Measurements from ENCODE around the gene SLC9A9.

The SLC9A9 gene

DNA sequence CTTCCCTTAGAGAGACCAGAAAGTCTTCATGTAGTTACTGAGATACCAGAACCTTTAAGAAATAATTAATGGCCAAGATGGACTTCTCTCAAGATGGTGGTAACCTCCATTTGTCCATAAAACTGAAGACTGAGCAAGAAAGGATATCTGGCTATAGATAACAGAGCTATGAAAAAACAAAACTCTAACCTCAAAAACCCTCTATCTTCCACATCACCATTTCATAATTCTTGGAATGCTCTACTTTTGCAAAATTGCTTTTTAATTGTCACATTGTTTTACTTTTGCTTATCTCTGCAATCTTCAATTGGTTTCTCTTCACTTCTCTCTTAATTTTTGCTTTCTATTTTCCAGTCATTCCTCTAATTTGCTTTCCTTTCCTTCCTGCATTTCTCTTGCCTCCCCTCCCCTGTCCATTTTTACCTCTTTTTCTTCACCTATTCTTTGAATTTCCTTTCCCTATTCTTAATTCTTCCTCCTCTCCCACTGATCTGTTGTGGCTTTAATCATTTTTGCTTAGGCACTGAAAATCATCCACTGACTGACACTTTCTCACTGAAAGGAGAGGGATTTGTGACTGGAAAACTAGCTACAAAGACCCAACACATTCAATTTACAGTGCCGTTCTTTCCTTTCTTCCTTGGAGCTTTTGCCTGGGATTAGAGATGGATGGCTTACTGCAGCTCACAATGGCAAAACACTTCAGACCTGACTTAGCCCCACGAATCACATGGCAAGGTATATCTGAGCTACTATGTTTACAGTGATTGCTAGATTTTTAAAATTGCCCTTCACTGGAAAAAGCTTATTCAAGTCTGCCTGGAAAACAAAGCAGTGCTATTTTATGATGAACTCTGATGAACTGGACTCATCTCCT, 485.9 kb downstream of the SLC9A9 start:
- in situ Hi-C loops (cut with MboI; ENCODE audit: low pct_unique_long_range_greater_than_20kb, low sequenced_read_pairs): no loop called here

DNA sequence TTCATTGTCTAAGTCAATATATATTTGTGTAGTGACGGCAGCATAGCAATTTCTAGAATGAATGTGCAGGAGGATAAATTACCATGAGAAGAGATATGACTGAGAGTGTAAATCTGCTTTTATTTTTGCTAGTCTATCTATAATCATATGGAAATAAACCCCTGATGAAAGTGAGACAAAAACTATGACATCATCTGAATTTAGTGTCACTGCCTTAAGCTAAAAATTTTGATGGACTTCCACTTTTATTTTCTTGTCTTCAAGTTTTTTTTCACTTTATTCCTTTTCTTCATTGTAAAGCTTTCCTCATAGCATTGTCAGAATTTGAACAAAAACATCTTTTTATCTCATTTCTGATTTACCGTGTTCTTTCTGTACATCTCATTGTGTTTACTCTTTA, 486.7 kb downstream of the SLC9A9 start:
- in situ Hi-C loops (cut with MboI; ENCODE audit: low pct_unique_long_range_greater_than_20kb, low sequenced_read_pairs): no loop called here
- no peak for DNase-seq

More for the DNA sequence above, 485.9 kb downstream of the SLC9A9 start:
- peak; percentile 36 for DNase-seq

DNA sequence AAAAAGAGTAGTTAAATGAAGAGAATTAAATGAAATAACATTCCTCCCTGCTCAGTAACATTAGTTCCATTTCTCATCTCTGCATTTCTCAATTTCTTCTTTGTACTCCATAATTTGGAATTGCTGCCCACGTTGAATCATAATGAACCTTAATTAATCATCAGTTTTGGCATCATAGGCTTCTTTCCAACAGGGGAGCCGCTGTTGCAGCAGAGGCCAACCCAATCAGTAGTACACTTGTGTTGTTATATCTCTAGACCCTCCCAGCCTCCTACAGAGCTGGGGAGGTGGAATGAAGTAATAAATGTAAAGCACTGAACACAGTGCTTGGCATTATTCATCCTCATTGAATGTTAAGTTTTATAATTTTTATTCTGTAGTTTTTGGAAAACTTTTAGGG, 488.0 kb downstream of the SLC9A9 start:
- in situ Hi-C loops (cut with MboI; ENCODE audit: low pct_unique_long_range_greater_than_20kb, low sequenced_read_pairs): no loop called here
- no peak for DNase-seq

DNA sequence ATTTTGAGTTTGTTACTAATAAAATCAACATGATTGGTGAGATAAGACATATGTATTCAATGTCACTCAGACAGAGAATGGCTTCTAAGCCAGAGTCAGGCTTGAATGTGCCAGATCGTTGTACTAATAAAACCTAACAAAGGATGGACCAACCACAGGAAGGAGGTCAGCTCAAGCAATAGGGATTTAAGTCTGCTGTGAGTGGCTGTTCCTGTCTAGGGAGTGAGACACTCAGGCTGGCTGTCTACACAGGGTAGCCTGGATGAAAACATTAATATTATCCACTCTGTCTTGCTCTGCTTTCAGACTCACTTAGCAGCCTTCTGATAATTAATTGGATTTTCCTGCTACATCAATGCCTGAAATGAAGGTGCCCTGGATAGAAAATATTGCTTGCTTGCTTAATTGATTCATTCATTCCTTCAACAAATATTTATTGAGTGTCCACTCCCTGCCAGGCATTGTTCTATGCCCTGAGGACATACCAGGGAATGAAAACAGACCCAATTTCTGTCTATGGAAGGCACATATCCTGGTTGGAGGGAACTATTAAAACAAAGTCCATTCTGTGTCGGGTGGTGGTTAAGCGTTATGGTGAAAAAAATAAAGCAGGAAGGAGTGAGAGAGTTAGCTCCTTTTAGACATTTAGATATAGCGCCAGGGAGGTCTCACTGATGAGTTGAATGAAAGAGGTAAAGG, 489.3 kb downstream of the SLC9A9 start:
- in situ Hi-C loops (cut with MboI; ENCODE audit: low pct_unique_long_range_greater_than_20kb, low sequenced_read_pairs): no loop called here
- DNase-seq: no peak

DNA sequence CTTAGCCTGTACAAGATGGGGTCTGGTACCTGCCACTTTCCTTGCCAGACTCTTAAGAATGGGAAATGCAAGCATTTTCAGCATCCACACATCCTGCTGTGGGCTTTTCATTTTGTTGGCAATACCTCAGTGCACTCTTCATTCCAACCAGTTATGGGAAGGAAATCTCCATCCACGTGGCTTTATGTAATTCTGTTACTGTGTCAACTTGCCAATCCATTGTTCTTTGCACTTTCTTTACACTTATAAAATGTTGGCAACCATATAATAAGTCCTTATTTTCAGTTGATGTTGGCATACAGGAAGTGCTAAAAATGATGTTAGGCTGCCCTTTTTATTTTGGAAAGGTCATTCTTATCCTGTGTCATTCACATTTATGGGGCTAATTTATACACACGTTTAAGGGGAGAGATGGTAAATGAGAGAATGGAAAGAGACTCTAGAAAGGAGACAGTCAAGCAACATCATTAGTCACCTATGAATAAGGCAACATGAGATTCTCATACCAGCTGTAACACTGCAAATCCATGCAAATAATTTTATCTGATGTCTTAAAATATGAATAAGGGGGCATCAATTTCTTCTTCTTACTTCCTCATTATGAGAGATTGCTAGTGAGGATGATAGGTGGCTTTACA, 490.0 kb downstream of the SLC9A9 start:
- in situ Hi-C loops (cut with MboI; ENCODE audit: low pct_unique_long_range_greater_than_20kb, low sequenced_read_pairs): no loop called here
- DNase-seq: no peak

DNA sequence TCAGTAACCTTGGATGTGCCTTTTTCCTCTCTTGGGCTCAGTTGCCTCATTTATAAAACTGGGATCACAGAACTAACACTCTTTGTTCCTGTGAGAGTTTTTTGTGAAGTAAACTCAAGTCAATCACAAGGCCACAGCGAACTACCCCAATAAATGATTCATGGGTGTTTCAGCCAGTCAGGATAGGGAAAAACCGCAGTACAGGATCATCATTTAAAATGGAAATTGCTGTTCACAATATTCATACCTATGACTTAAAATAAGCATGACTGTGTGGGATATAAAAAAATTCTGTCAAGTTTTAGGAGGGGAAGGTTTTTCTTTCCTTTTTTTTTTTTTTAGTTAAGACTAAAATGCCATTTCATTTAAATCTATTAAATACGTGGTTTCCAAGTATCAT, 490.6 kb downstream of the SLC9A9 start:
- in situ Hi-C loops (cut with MboI; ENCODE audit: low pct_unique_long_range_greater_than_20kb, low sequenced_read_pairs): no loop called here
- no peak for DNase-seq

DNA sequence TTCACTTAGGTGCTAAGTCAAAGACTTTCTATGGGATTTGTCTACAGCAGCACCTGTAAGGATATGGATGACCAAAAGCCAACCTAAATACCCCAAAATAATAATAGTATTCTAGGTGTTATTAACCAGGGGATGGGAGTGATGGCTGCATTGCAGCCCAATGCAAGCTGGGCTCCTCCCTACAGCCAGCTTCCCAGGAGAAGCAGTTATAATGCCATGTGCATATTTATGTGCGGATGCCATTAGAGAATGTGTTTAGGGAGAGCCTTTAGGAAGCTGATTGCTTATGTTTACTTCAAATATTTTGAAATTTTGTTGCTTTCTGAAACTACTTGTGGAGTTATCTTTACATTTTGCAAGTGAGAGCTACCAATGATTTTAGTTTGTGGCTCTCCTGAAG, 491.4 kb downstream of the SLC9A9 start:
- no peak for DNase-seq
- in situ Hi-C loops (cut with MboI; ENCODE audit: low pct_unique_long_range_greater_than_20kb, low sequenced_read_pairs): no loop called here

DNA sequence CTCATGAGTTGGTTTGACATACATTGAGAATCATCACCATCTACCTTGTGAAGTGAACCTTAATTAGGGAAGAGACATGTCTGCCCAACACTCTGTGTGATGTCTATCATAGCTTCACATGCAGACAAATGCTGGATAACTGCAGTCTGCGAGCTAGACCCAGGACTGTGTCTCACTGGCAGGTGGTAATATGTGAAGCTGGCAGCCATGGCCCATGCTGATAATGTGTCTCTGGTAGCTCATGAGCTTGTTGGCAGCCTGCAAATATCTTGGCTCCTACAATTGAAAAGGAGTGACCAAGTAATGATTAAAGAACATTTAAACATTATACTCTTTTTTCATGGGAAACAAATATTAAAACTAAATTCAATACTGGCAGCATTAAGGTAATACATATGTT, 493.9 kb downstream of the SLC9A9 start:
- no peak for DNase-seq
- in situ Hi-C loops (cut with MboI; ENCODE audit: low pct_unique_long_range_greater_than_20kb, low sequenced_read_pairs): no loop called here

DNA sequence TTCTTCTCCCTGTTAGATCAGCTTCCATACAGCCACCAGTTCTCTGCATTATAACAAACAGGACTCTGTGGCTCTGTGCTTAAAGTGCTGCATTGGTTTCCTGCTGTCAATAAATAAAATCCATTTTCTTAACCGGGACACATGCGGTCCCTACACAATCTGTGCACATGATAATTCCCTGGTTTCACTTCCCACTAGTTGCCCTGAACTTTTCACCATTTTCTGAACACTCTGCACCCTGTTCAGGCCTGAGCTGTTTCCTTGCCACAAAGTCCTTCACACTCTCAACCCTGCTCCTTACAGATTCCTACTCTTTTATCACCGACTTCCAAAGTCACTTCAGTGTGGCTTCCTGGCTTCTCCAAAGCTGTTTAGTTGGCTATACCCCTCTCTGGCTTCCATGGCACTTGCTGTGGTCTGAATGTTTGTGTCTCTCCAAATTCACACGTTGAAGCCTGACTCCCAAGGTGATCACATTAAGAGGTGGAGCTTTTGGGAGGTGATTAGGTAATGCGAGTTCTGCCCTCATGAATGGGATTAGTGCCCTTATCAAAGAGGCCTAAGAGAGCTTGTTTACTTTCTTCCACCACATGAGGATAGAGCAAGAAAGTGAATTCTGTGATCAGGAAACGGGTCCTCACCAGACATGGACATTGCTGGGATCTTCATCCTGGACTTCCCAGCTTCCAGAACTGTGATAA, 495.3 kb downstream of the SLC9A9 start:
- in situ Hi-C loops (cut with MboI; ENCODE audit: low pct_unique_long_range_greater_than_20kb, low sequenced_read_pairs): no loop called here
- DNase-seq: no peak

DNA sequence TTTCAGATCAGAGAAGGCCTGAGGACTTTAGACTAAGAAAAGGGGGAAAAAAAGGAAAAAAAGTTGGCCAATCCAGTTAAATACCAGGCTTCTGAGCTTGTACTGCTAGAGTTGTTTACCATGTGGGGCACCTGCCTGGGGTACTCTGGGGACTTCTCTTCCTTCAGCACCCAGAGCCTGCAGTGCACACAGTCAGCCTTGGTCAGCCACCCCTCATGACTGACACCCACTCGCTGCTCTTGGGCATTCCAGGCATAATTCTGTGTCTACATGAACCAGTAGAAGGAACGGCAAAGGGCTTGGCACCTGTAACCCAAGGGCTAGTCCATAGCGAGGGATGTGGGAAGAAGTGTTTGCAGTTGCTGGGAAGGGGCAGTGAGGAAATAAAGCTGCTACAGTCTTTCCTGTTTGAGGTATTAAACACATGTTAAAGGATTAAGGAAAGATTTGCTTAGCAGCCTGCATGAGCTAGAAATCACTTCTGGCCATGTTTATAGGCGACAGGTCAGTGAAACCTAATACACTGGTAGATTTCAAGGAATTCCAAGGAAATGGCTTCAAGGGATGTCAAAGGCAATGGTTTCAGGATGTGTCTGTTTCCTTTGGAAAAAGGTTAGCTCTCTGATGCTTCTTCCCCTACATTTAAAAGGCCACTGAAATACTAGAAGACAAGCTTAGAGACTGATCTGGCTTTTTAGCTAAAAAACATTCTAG, 496.2 kb downstream of the SLC9A9 start:
- in situ Hi-C loops (cut with MboI; ENCODE audit: low pct_unique_long_range_greater_than_20kb, low sequenced_read_pairs): no loop called here

DNA sequence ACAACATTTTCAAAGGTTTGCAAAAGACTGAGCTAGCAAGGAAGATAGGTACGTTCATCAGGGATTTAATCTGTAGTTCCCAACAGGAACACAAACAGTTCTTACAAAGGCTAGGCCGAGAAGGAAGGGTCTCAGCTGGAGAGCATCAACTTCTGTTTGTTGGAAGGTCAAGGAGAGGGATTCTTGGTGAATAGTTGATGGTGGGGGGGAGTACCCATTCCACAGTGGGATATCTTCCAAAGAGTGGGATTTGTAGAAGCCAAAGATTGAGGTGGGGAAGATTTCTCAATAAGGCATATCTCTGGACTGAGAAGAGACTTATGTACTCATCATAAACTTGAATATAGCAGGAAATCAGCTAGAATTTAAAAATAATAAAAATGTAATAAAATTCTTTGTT, 496.9 kb downstream of the SLC9A9 start:
- DNase-seq: no peak
- in situ Hi-C loops (cut with MboI; ENCODE audit: low pct_unique_long_range_greater_than_20kb, low sequenced_read_pairs): no loop called here

More for the DNA sequence above, 496.2 kb downstream of the SLC9A9 start:
- DNase-seq: no peak

DNA sequence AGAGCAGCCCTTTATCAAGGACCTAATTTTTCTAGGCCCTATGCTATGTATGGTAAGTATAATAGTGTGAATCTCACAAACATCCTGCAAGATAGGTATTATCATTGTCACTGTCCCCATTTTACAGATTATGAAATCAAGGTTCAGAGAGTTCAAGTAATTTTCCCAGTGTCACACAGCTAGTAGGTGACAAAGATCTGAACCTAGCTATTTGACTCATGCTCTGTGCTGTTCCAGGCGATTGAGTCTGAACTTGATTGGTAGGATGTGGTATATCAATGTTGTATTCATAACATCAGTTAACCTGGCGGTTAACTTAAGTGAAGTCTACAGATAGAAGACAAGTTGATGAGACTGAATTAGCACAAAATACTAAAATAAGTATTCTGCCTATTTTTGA, 498.8 kb downstream of the SLC9A9 start:
- no peak for DNase-seq

DNA sequence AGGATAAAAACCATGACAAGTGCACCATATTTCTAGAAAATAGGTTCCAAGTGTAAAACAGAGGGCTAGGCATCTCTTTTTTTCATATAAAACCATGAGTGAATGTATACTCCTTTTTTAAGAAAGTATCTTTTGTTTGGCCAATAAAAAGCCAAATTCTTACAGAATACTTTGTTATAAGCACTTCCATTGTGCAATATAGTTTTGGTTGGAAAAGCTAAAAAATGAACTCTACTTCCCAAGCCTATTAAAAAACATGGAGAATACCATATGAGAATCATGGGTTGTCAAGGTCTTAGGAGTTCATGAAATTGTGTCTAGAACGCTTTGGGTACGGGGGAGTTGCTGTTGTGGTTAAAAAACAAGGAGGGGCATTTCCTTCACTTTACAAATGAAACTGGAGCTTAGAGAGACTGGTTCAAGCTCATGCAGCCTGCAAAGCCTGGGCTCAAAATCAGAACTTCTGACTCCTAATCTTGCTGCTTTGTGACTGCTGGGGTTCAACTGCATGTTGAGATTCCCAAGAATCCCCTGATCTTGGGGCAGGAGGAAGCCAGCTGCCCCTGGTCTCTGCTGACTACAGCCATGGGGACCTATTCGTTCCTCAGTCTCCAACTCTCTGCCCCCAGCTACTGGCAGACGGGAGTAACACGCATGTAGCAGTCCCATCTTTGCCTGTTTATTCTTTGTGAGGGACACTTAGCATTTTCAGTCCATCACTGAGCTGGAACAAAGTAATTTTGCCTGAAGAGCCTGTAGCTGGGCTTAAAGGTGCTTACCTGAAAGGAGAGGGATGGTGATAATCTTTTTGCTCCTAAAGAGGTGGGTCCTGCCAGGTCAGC, 499.6 kb downstream of the SLC9A9 start:
- DNase-seq: peak; percentile 45
- in situ Hi-C loops (cut with MboI; ENCODE audit: low pct_unique_long_range_greater_than_20kb, low sequenced_read_pairs): no loop called here

More for the DNA sequence above, 498.8 kb downstream of the SLC9A9 start:
- in situ Hi-C loops (cut with MboI; ENCODE audit: low pct_unique_long_range_greater_than_20kb, low sequenced_read_pairs): no loop called here

DNA sequence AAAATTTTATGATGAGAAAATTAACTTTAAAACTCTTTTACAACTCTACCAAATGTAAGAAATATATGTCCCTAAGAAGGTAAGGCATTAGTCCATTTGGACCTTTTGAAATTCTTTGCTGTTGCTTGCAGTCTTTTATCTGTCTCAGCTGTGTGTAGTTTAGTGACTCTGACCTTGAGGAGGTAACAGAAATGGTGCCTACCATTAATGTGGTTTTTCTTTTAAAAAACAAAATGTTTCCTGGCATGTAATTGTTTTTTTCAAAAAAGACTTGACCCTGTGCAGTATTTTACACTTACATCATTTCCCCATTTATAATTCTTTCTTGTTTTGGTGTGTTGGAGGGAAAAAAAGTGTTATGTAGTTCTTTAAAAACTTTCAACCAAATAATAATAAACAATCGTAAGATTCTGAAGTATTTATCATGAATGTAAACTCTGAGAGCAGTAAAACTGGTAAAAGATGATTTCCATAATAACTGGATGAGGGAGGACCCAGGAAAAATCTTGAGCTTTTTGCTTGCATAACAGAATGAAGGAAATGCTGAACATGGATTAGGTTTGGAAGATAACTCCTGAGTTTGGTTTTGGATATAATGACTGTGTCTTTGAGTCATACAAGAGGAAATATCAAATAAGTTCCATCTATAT, 503.6 kb downstream of the SLC9A9 start:
- DNase-seq: no peak
- in situ Hi-C loops (cut with MboI; ENCODE audit: low pct_unique_long_range_greater_than_20kb, low sequenced_read_pairs): no loop called here

DNA sequence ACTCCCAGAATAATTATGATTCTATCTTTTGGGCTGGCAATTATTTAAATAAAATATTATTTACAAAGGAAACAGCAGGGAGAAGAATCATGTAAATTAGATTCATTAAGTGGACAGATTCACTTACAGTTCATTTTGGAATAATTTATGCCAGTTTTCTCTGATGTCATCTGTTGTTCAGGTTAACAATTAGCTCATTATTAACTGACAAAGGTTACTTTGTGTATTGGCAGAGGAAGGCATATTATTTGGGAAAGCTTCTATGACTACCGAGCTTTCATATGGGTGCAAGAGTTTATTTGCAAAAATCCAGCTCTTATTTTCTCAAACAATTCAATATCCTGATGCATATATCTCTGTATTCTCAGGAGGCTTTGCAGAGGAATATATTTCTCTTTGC, 504.3 kb downstream of the SLC9A9 start:
- in situ Hi-C loops (cut with MboI; ENCODE audit: low pct_unique_long_range_greater_than_20kb, low sequenced_read_pairs): no loop called here
- no peak for DNase-seq

DNA sequence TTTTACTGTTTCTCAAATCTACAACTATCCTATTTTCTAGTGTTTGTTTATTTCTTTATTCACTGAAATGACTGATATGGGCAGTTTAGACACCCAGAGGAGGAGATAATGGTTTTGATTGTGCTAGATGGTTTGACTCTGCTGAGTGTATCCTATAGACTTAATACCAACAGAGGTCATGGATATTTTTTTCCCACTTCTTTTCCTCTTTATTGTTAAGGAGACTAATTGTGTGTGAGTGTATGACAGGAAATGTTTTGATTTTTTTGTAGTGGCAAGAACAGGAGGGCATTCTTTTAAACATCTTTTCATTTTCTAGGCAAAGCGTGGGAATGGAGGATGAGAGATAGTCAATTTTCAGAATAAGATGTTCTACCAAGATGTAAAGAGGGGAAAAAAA, 505.2 kb downstream of the SLC9A9 start:
- no peak for DNase-seq
- in situ Hi-C loops (cut with MboI; ENCODE audit: low pct_unique_long_range_greater_than_20kb, low sequenced_read_pairs): no loop called here

DNA sequence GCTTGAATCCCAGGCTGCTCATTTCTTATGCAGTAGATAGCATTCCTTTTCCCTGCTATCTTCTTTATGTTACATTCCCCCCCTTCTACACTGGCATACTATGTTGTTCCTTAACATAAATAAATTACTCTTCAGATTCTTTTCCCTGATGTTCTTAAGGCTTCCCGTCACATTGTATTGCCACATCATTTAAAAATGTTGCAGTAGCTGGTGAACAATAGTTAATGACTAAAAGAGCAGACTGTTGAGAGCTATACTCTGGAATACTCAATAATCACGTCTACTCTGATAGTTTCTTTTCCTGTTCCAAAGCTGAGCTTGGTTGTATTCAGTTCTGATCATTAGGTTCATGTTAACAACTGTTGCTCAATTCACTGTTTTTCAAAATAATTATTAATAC, 508.8 kb downstream of the SLC9A9 start:
- DNase-seq: no peak
- in situ Hi-C loops (cut with MboI; ENCODE audit: low pct_unique_long_range_greater_than_20kb, low sequenced_read_pairs): no loop called here

DNA sequence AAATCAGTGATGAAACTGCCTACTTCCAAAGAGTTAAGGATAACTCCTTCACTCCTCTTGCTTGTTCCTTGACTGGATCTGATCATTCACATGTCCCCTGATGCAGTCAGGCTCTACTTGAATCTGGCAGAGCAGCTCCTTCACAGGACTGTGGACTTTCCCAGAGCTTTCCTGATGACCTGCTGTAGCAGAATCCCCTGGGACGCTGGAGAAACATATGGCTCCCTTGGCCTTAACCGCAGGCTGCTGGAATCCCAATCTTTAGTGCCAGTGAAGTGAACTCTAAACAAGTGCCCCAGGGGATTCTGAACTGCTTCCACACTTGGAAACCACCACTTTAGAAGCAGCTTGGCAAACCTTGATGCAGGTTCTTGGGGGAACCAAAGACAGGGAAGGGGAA, 510.9 kb downstream of the SLC9A9 start:
- DNase-seq: no peak

More for the DNA sequence above, 510.9 kb downstream of the SLC9A9 start:
- in situ Hi-C loops (cut with MboI; ENCODE audit: low pct_unique_long_range_greater_than_20kb, low sequenced_read_pairs): no loop called here
